CD14-positive monocyte (primary cell): ENCODE measurements around the gene HLCS. TPM values are rescaled to one million over a fixed set of nuclear protein-coding genes. Genes with fewer than 3 reads are reported as not detected.
A peak's percentile ranks its signal among the peaks of the same experiment; 100 is the strongest.

Source experiments
- DNase-seq, 3 donors: peaks; one replicate each; pipeline ENCODE4 v3.0.0-alpha.2; 2011 to 2022
- H2AFZ ChIP-seq: 2 replicates; pipeline ENCODE4 v1.6.0; 2012; ENCODE audit warnings: mild to moderate bottlenecking, low read depth, low read length, inconsistent platforms; ENCODE audit not compliant: insufficient read depth, poor library complexity, severe bottlenecking
- H3K27ac ChIP-seq, 2 donors: 1 replicate in 1 of 2; 2 replicates in 1 of 2; pipeline ENCODE4 v1.5.1; 2012 to 2013; ENCODE audit warnings: low read length in 2 of 2, control low read depth in 1 of 2, inconsistent platforms in 1 of 2, low read depth in 1 of 2, mild to moderate bottlenecking in 1 of 2
- H3K27me3 ChIP-seq, 2 donors: one replicate each; pipeline versions ENCODE4 v1.6.0 to v1.6.1; 2011 to 2013; ENCODE audit warnings: low read length in 2 of 2; ENCODE audit not compliant: control insufficient read depth in 2 of 2, insufficient read depth in 2 of 2
- H3K36me3 ChIP-seq, 2 donors: replicated peaks in 1 of 2; 1 replicate in 1 of 2; 2 replicates in 1 of 2; pipeline versions ENCODE4 v1.5.1 to v1.6.1; 2012 to 2013; ENCODE audit warnings: low read length in 2 of 2, control low read depth in 1 of 2, inconsistent platforms in 1 of 2, mild to moderate bottlenecking in 1 of 2; ENCODE audit not compliant: insufficient read depth in 2 of 2, control insufficient read depth in 1 of 2
- H3K4me1 ChIP-seq, 2 donors: 1 replicate in 1 of 2; 2 replicates in 1 of 2; pipeline versions ENCODE4 v1.5.1 to v1.6.1; 2012 to 2013; ENCODE audit warnings: low read length in 2 of 2, control low read depth in 1 of 2, inconsistent platforms in 1 of 2, mild to moderate bottlenecking in 1 of 2, moderate library complexity in 1 of 2; ENCODE audit not compliant: insufficient read depth in 2 of 2, control insufficient read depth in 1 of 2
- H3K4me2 ChIP-seq: replicated peaks from 2 replicates; pipeline ENCODE3; 2012; ENCODE audit warnings: low read length, moderate library complexity, mild to moderate bottlenecking; ENCODE audit not compliant: poor library complexity, severe bottlenecking; ENCODE audit errors: extremely low read depth
- H3K4me3 ChIP-seq, 3 experiments: fragments of 200-600 bp in 1 of 3; sonication (generic) in 1 of 3; replicated peaks in 1 of 3; 1 replicate in 2 of 3; 2 replicates in 1 of 3; pipeline ENCODE4 v1.5.1; 2011 to 2013; ENCODE audit warnings: low read length in 3 of 3, mild to moderate bottlenecking in 3 of 3, control low read depth in 2 of 3, low read depth in 2 of 3, inconsistent platforms in 1 of 3, moderate library complexity in 1 of 3
- H3K79me2 ChIP-seq: 2 replicates; pipeline ENCODE4 v1.6.0; 2012; ENCODE audit warnings: mild to moderate bottlenecking, control low read depth, inconsistent platforms, low read length, moderate library complexity; ENCODE audit not compliant: insufficient read depth
- H3K9ac ChIP-seq: 2 replicates; pipeline ENCODE4 v1.6.0; 2017; ENCODE audit warnings: low read length, mild to moderate bottlenecking; ENCODE audit not compliant: insufficient read depth, poor library complexity, severe bottlenecking
- H3K9me3 ChIP-seq, 2 donors: replicated peaks in 1 of 2; 1 replicate in 1 of 2; 2 replicates in 1 of 2; pipeline versions ENCODE4 v1.5.1 to v1.6.1; 2012 to 2013; ENCODE audit warnings: low read length in 2 of 2, control low read depth in 1 of 2; ENCODE audit not compliant: control insufficient read depth in 1 of 2, insufficient read depth in 1 of 2
- H4K20me1 ChIP-seq: 2 replicates; pipeline ENCODE4 v1.6.0; 2012; ENCODE audit warnings: mild to moderate bottlenecking, low read length, control low read depth, moderate library complexity; ENCODE audit not compliant: insufficient read depth
- H3K27ac Mint-ChIP-seq, 7 donors: one replicate each; pipeline ENCODE4 v1.8.0; 2020; ENCODE audit warnings: mild to moderate bottlenecking in 7 of 7, mixed read lengths in 7 of 7, moderate library complexity in 6 of 7, inconsistent platforms in 2 of 7
- H3K27me3 Mint-ChIP-seq, 3 donors: one replicate each; pipeline ENCODE4 v1.8.0; 2021 to 2022; ENCODE audit warnings: low read depth in 3 of 3, mild to moderate bottlenecking in 3 of 3, mixed read lengths in 3 of 3, moderate library complexity in 3 of 3, inconsistent platforms in 1 of 3
- H3K36me3 Mint-ChIP-seq, 2 donors: one replicate each; pipeline ENCODE4 v1.8.0; 2020; ENCODE audit warnings: mixed read lengths in 2 of 2, inconsistent platforms in 1 of 2, mild to moderate bottlenecking in 1 of 2
- H3K4me1 Mint-ChIP-seq: one replicate; pipeline ENCODE4 v1.8.0; 2020; ENCODE audit warnings: mild to moderate bottlenecking, mixed read lengths
- H3K4me3 Mint-ChIP-seq, 2 donors: one replicate each; pipeline ENCODE4 v1.8.0; 2020; ENCODE audit warnings: mild to moderate bottlenecking in 2 of 2, mixed read lengths in 2 of 2, moderate library complexity in 1 of 2
- H3K9me3 Mint-ChIP-seq, 7 donors: one replicate each; pipeline ENCODE4 v1.8.0; 2020 to 2022; ENCODE audit warnings: mixed read lengths in 7 of 7, mild to moderate bottlenecking in 6 of 7, moderate library complexity in 6 of 7, inconsistent platforms in 2 of 7
- WGBS: methylation state at CpG from one replicate; pipeline ENCODE4 v1.1.5; 2013; ENCODE audit warnings: missing lambda C conversion rate; ENCODE audit not compliant: insufficient coverage; 5-methylcytosine and 5-hydroxymethylcytosine counted together
- intact Hi-C, 2 donors: fragments of 100-400 bp; cut with micrococcal nuclease; formaldehyde crosslinking; loops; one replicate each; pipeline versions ENCODE4 v1.15.0 to v1.15.1; 2023
- polyA plus RNA-seq, 3 donors: library from polyadenylated mRNA; depleted of rRNA in 1 of 3; unstranded in 2 of 3; stranded (reverse) in 1 of 3; fragments of 300-500 nt in 2 of 3; fragments of >200 nt in 1 of 3; fragmentation: Illumina TruSeq in 2 of 3; gene quantifications; 1 replicate in 2 of 3; 2 replicates in 1 of 3; pipeline ENCODE4 v1.2.3, GENCODE V29; 2012 to 2021
- TF ChIP-seq, protein P1 (sequence below): fragments of 200-600 bp; IDR thresholded peaks from one replicate; pipeline ENCODE4 v1.8.0; 2022; ENCODE audit warnings: antibody characterized with exemption, mild to moderate bottlenecking

Gene HLCS
- polyA plus RNA-seq, 3 donors, result 2.1 to 3.1 (median 2.2) TPM

DNA sequence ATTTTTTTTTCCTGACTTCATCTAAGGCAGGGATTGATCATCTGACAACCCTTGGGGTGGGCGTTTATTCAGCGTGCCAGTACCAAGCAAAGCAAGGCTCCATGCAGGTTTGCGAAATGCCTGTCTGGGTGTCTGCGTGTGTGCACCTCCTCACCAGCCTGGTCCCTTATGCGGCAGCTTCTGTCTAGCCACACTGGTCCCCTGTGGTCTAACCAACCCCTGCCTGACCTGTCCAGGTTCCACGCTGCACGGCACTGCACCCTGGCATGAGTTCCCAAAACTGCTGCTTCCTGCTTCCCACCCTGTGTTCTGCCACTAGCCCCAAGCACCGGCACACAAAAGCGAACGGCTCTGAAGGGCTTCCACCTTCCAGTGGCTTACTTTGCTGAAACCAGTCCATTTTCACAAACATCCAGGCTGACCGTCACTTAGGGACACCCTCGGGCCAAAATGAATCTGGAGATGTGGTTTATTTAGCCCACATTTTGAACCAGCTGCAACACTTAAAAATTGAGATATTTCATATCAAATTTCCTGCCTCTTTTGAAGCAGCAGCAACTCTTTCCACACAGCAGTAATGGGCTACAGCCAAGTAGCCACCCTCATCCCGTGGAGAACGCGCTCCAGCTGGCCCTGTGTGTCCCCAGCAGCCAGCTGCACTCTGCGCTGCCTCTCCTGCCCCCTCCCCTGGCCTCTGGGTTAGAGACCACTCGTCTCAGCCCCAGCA lies 55.7 kb downstream of the HLCS start:
- H3K4me3 Mint-ChIP-seq, result no peak overlapping the region
- Histone ChIP-seq H3K27ac (no peak overlapping the region), H3K79me2 (no peaks in the 10 kb centered on the region), H2AFZ (no peak overlapping the region), H3K4me3 (no peak overlapping the region), H3K36me3 (no peaks in the 10 kb centered on the region), H3K9me3 (no peaks in the 10 kb centered on the region), H3K4me1 (no peaks in the 10 kb centered on the region), H3K27me3 (no peaks in the 10 kb centered on the region), H3K4me2 (no peak overlapping the region), H4K20me1 (no peaks in the 10 kb centered on the region), H3K9ac (no peak overlapping the region)
- peak overlapping the region in 3 of 7 donors; percentile 46 to 65 (median 48) for H3K27ac Mint-ChIP-seq
- intact Hi-C loops, result no loop called here
- WGBS, result 92% methylated on average over 14 of the region's 17 CpGs
- peaks cover 0 to 7% (median 0%) of the 10 kb centered on the region in 7 donors for H3K9me3 Mint-ChIP-seq
- peaks cover 2% of the 10 kb centered on the region for H3K4me1 Mint-ChIP-seq
- TF ChIP-seq, protein P1, sequence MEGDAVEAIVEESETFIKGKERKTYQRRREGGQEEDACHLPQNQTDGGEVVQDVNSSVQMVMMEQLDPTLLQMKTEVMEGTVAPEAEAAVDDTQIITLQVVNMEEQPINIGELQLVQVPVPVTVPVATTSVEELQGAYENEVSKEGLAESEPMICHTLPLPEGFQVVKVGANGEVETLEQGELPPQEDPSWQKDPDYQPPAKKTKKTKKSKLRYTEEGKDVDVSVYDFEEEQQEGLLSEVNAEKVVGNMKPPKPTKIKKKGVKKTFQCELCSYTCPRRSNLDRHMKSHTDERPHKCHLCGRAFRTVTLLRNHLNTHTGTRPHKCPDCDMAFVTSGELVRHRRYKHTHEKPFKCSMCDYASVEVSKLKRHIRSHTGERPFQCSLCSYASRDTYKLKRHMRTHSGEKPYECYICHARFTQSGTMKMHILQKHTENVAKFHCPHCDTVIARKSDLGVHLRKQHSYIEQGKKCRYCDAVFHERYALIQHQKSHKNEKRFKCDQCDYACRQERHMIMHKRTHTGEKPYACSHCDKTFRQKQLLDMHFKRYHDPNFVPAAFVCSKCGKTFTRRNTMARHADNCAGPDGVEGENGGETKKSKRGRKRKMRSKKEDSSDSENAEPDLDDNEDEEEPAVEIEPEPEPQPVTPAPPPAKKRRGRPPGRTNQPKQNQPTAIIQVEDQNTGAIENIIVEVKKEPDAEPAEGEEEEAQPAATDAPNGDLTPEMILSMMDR, result no peak
- no peaks in the 10 kb centered on the region for H3K36me3 Mint-ChIP-seq
- H3K27me3 Mint-ChIP-seq, result peaks cover 0 to 7% (median 1%) of the 10 kb centered on the region in 3 donors
- DNase-seq, result no peak

DNA sequence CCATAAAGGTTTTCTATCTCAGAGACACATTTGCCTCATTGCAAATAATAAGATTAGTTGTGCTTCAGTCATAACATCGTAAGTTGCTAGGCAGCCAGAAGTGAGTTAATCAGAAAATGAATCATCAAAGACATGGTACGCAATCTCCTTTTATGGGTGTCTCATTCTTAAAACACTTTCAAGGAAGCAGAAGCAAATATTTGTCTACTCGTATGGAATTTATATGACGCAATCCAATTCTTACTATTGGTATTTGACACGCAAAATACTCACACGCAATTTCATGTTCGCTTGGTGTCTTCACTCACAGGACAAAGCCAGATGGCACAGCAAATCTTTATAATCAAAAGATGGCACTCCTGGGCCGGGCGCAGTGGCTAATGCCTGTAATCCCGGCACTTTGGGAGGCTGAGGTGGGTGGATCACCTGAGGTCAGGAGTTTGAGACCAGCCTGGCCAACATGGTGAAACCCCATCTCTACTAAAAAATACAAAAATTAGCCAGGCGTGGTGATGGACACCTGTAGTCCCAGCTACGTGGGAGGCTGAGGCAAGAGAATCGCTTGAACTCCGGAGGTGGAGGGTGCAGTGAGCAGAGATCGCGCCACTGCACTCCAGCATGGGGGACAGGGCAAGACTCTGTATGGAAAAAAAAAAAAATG lies 56.4 kb downstream of the HLCS start:
- H3K36me3 Mint-ChIP-seq, result no peaks in the 10 kb centered on the region
- Histone ChIP-seq H3K36me3 (no peaks in the 10 kb centered on the region), H3K4me2 (no peak overlapping the region), H2AFZ (no peak overlapping the region), H3K9ac (no peak overlapping the region), H3K4me3 (no peak overlapping the region), H3K79me2 (no peaks in the 10 kb centered on the region), H3K27ac (no peak overlapping the region), H3K4me1 (no peaks in the 10 kb centered on the region), H4K20me1 (no peaks in the 10 kb centered on the region), H3K27me3 (no peaks in the 10 kb centered on the region), H3K9me3 (no peaks in the 10 kb centered on the region)
- 80% methylated on average over 10 of the region's 16 CpGs for WGBS
- peaks cover 0 to 7% (median 1%) of the 10 kb centered on the region in 3 donors for H3K27me3 Mint-ChIP-seq
- intact Hi-C loops, result no loop called here
- TF ChIP-seq, protein P1, result no peak
- H3K9me3 Mint-ChIP-seq, result peaks cover 0 to 7% (median 0%) of the 10 kb centered on the region in 7 donors
- peaks cover 2% of the 10 kb centered on the region for H3K4me1 Mint-ChIP-seq
- no peak overlapping the region for H3K4me3 Mint-ChIP-seq
- peak; percentile 15 to 43 (median 32) for DNase-seq
- H3K27ac Mint-ChIP-seq, result peak overlapping the region in 4 of 7 donors; percentile 25 to 70 (median 49)
